ENCODE data around the gene BRSK2. TPM values are rescaled to one million over a fixed set of nuclear protein-coding genes. Genes with fewer than 3 reads are reported as not detected.

Gene BRSK2
- total and polyA plus RNA-seq, 7 donors = 0.19 to 0.78 (median 0.32) TPM

GRCh38 chr11:1373536-1374214, 16.1 kb upstream of the BRSK2 start:
- H3K36me3 ChIP-seq (ENCODE audit: insufficient read depth in 1 of 2, low read depth in 1 of 2) = no peaks in the 10 kb centered on the region
- TF ChIP-seq CTCF (IDR thresholded peaks at IDR 0.05) = no peak
- H3K9me3 ChIP-seq = no peaks in the 10 kb centered on the region
- DNase-seq (no peak), ATAC-seq (no peak)
- H3K4me3 ChIP-seq = no peak overlapping the region
- H3K27ac ChIP-seq = no peak overlapping the region
- intact Hi-C loops (cut with DNase I) = no loop called here
- peaks cover 0 to 79% (median 7%) of the 10 kb centered on the region in 3 donors for H3K27me3 ChIP-seq (ENCODE audit: insufficient read depth in 3 of 3, low read length in 2 of 3)
- no peaks in the 10 kb centered on the region for H3K4me1 ChIP-seq
- WGBS, 3 donors = 45 to 51% (median 50%) methylated on average over 22 of the region's 22 CpGs

- intact Hi-C loops (cut with DNase I) = no loop called here
- WGBS, 3 donors = 83 to 89% (median 85%) methylated on average over 24 to 25 of the region's 25 CpGs
- Histone ChIP-seq H3K27ac (no peak overlapping the region), H3K4me1 (no peaks in the 10 kb centered on the region), H3K27me3 (ENCODE audit: insufficient read depth in 3 of 3, low read length in 2 of 3) (peaks cover 0 to 78% (median 5%) of the 10 kb centered on the region in 3 donors), H3K9me3 (no peaks in the 10 kb centered on the region), H3K4me3 (no peak overlapping the region), H3K36me3 (ENCODE audit: insufficient read depth in 1 of 2, low read depth in 1 of 2) (no peaks in the 10 kb centered on the region)
- no peak for TF ChIP-seq CTCF (IDR thresholded peaks at IDR 0.05)
- DNase-seq = no peak
- ATAC-seq = no peak
Measured at GRCh38 chr11:1375161-1375954, 14.4 kb upstream of the BRSK2 start.

- 71 to 83% (median 78%) methylated on average over 16 to 17 of the region's 17 CpGs for WGBS, 3 donors
- TF ChIP-seq CTCF (IDR thresholded peaks at IDR 0.05) = no peak
- Histone ChIP-seq H3K4me3 (no peak overlapping the region), H3K27ac (no peak overlapping the region), H3K27me3 (ENCODE audit: insufficient read depth in 3 of 3, low read length in 2 of 3) (peaks cover 0 to 83% (median 7%) of the 10 kb centered on the region in 3 donors), H3K9me3 (no peaks in the 10 kb centered on the region), H3K36me3 (ENCODE audit: insufficient read depth in 1 of 2, low read depth in 1 of 2) (no peaks in the 10 kb centered on the region), H3K4me1 (no peaks in the 10 kb centered on the region)
- DNase-seq = no peak
- no peak for ATAC-seq
- intact Hi-C loops (cut with DNase I) = no loop called here
Measured at GRCh38 chr11:1375955-1376258, 13.8 kb upstream of the BRSK2 start.

GRCh38 chr11:1377231-1377780, 12.4 kb upstream of the BRSK2 start:
- 56 to 60% (median 57%) methylated on average over 14 of the region's 14 CpGs for WGBS, 3 donors
- Histone ChIP-seq H3K4me3 (no peak overlapping the region), H3K36me3 (ENCODE audit: insufficient read depth in 1 of 2, low read depth in 1 of 2) (no peaks in the 10 kb centered on the region), H3K27me3 (ENCODE audit: insufficient read depth in 3 of 3, low read length in 2 of 3) (peaks cover 0 to 77% (median 11%) of the 10 kb centered on the region in 3 donors), H3K9me3 (no peaks in the 10 kb centered on the region), H3K4me1 (no peaks in the 10 kb centered on the region), H3K27ac (no peak overlapping the region)
- DNase-seq (no peak), ATAC-seq (no peak)
- TF ChIP-seq CTCF (IDR thresholded peaks at IDR 0.05) = no peak
- intact Hi-C loops (cut with DNase I) = no loop called here
